Measurements from ENCODE around the gene FOXF1.

DNA sequence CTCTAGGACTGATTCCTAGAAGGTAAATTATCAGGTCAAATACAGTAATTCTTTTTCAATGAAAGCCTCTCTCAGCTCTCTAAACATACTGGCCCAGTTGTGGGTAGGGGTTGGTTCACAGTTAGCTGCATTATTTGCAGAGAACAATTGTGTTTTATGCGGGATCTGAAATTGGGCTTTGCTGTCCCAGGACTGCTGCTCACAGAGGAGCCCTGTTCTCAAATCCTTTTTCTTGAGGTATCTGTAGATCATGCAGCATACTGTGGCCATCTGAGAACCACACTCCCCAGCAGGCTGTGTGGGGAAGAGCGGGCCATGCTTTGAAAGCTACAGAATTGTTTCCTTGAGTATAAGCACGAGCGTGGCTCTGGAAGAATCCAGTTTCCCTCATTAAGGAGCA, 27.2 kb downstream of the FOXF1 start:
- TF ChIP-seq, protein P1, sequence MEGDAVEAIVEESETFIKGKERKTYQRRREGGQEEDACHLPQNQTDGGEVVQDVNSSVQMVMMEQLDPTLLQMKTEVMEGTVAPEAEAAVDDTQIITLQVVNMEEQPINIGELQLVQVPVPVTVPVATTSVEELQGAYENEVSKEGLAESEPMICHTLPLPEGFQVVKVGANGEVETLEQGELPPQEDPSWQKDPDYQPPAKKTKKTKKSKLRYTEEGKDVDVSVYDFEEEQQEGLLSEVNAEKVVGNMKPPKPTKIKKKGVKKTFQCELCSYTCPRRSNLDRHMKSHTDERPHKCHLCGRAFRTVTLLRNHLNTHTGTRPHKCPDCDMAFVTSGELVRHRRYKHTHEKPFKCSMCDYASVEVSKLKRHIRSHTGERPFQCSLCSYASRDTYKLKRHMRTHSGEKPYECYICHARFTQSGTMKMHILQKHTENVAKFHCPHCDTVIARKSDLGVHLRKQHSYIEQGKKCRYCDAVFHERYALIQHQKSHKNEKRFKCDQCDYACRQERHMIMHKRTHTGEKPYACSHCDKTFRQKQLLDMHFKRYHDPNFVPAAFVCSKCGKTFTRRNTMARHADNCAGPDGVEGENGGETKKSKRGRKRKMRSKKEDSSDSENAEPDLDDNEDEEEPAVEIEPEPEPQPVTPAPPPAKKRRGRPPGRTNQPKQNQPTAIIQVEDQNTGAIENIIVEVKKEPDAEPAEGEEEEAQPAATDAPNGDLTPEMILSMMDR (optimal IDR thresholded peaks at IDR 0.05 in 1 of 3, IDR thresholded peaks at IDR 0.05 in 1 of 3, conservative IDR thresholded peaks at IDR 0.05 in 1 of 3; ENCODE audit: extremely low read depth in 1 of 3, insufficient read depth in 2 of 3, low read length in 3 of 3), result no peak
- TF ChIP-seq EZH2 (IDR thresholded peaks at IDR 0.05; ENCODE audit: low read length), result no peak

Measured in keratinocyte (primary cell).